Renal cortical epithelial cell (primary cell): Measurements from ENCODE around the gene KTI12. TPM values are rescaled to one million over a fixed set of nuclear protein-coding genes. Genes with fewer than 3 reads are reported as not detected.

Experiments used
- DNase-seq: peaks from one replicate; pipeline ENCODE4 v3.0.0-alpha.2; 2011; ENCODE audit warnings: low read depth
- total RNA-seq: library from RNA; depleted of rRNA; stranded (reverse); fragments of >200 nt; gene quantifications from 2 replicates; pipeline ENCODE4 v1.2.3, GENCODE V29; 2014

KTI12 gene
- total RNA-seq, 1 donor from 2014 or later = 15.4 TPM

- DNase-seq = no peak
Observed at GRCh38 chr1:51982161-51982560, 51.4 kb downstream of the KTI12 start.

Other genes with a start within 250 kb of the KTI12 start
- 62.9 and 116 TPM in 2 replicates for gene NRDC, start 155.1 kb downstream of the KTI12 start, total RNA-seq
- gene RAB3B, start 43.1 kb downstream of the KTI12 start, total RNA-seq = 15.6 and 33.9 TPM in 2 replicates
- 36.1 and 55.7 TPM in 2 replicates for gene TXNDC12, start 21.4 kb upstream of the KTI12 start, total RNA-seq
- gene BTF3L4, start 22.5 kb upstream of the KTI12 start, total RNA-seq = 46.1 and 104 TPM in 2 replicates
- gene ZFYVE9, start 108.3 kb upstream of the KTI12 start, total RNA-seq = 21.9 and 48.9 TPM in 2 replicates